Stimulated activated CD8-positive, alpha-beta memory T cell treated with anti-CD3 and anti-CD28 coated beads, Interleukin-4, amount 100 ng/mL, for 24 hours (primary cell): ENCODE data around the gene WDR48.
A peak's percentile ranks its signal among the peaks of the same experiment; 100 is the strongest.
"Not testable (repeated sequence)": the region's sequence is repeated elsewhere in the genome, so short reads cannot be mapped to it uniquely, and the experiment has no call there.

Source experiments
- DNase-seq: peaks from one replicate; pipeline ENCODE4 v3.0.0-alpha.2; 2020; ENCODE audit warnings: low read depth

Gene WDR48

GRCh38 chr3:39051649-39052561 lies at the start of gene WDR48, which contains the start of gene SCN11A:
Gene WDR48 (plus strand): TSS chr3:39052016. CDS start chr3:39052026, 10 bp downstream.
Gene SCN11A (minus strand): TSS chr3:39051944. CDS start chr3:38950362, 101,582 bp downstream.
- DNase-seq: peak; percentile 87

GRCh38 chr3:39005295-39005694 lies 46.5 kb upstream of the WDR48 start:
- DNase-seq: no peak

- no peak for DNase-seq
These were observed 40.6 kb upstream of the WDR48 start for GRCh38 chr3:39011191-39011736.

GRCh38 chr3:39013289-39013688 lies 38.5 kb upstream of the WDR48 start:
- DNase-seq: no peak

GRCh38 chr3:39013921-39014509 lies 37.8 kb upstream of the WDR48 start:
- no peak for DNase-seq

GRCh38 chr3:39015418-39015817 lies 36.4 kb upstream of the WDR48 start:
- no peak for DNase-seq

- no peak for DNase-seq
These were observed 32.5 kb upstream of the WDR48 start for GRCh38 chr3:39019299-39019698.

- no peak for DNase-seq
These were observed 30.8 kb upstream of the WDR48 start for GRCh38 chr3:39021029-39021428.

- DNase-seq: no peak
These were observed 30.1 kb upstream of the WDR48 start for GRCh38 chr3:39021465-39022285.

- no peak for DNase-seq
These were observed 29.6 kb upstream of the WDR48 start for GRCh38 chr3:39022286-39022630.

- DNase-seq: no peak
These were observed 27.3 kb upstream of the WDR48 start for GRCh38 chr3:39024497-39024896.

GRCh38 chr3:39025222-39025970 lies 26.4 kb upstream of the WDR48 start:
- no peak for DNase-seq

GRCh38 chr3:39028546-39028945 lies 23.3 kb upstream of the WDR48 start:
- DNase-seq: no peak

GRCh38 chr3:39029556-39029955 lies 22.3 kb upstream of the WDR48 start:
- no peak for DNase-seq

GRCh38 chr3:39038165-39038564 lies 13.7 kb upstream of the WDR48 start:
- DNase-seq: no peak

GRCh38 chr3:39050029-39050428 lies 1.8 kb upstream of the WDR48 start:
- DNase-seq: no peak

- no peak for DNase-seq
These were observed 767 bp downstream of the WDR48 start for GRCh38 chr3:39052583-39052982.

GRCh38 chr3:39053696-39054095 lies 1.9 kb downstream of the WDR48 start:
- no peak for DNase-seq

- DNase-seq: no peak
These were observed 4.3 kb downstream of the WDR48 start for GRCh38 chr3:39056151-39056550.

- DNase-seq: not testable (repeated sequence)
These were observed 9.4 kb downstream of the WDR48 start for GRCh38 chr3:39061228-39061627.

- DNase-seq: no peak
These were observed 10.4 kb downstream of the WDR48 start for GRCh38 chr3:39062180-39062579.

- no peak for DNase-seq
These were observed 11.3 kb downstream of the WDR48 start for GRCh38 chr3:39063143-39063542.
